ENCODE data around the gene STX7. TPM values are rescaled to one million over a fixed set of nuclear protein-coding genes. Genes with fewer than 3 reads are reported as not detected.

Gene STX7, protein sequence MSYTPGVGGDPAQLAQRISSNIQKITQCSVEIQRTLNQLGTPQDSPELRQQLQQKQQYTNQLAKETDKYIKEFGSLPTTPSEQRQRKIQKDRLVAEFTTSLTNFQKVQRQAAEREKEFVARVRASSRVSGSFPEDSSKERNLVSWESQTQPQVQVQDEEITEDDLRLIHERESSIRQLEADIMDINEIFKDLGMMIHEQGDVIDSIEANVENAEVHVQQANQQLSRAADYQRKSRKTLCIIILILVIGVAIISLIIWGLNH
- total RNA-seq, result 65.6 TPM

GRCh38 chr6:132512638-132513632 is at the start of gene STX7:
TSS of gene STX7 (minus strand) at chr6:132513116. CDS start at chr6:132503530, 9,586 bp downstream.

GRCh38 chr6:132552372-132552771 is 39.5 kb upstream of the STX7 start, which contains the start of gene TAAR8:
TSS of gene TAAR8 (plus strand) at chr6:132552672. CDS start at chr6:132552693, 21 bp downstream.

DNA sequence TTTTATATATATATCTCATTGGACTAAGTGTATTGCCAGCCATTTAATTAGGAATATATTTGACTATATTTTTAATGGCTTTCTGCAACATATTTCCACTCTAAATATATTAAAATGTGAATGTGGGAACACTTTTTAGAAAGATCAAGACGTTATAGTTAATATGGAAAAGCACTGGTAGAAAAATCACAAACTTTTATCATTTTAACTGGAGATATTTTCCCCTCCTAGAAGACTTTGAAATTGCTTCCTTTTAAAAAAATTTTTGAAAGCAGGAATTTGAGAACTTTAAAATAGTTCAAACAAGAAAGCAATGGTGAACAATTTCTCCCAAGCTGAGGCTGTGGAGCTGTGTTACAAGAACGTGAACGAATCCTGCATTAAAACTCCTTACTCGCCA is 25.1 kb upstream of the STX7 start, which contains the start of gene TAAR9:
Gene TAAR9 (plus strand): TSS at position 301 of the 400 bp plus-strand sequence. CDS start 13 bp downstream, at position 314.

GRCh38 chr6:132400883-132401617 is 111.9 kb downstream of the STX7 start, which contains the start of gene MOXD1:
TSS of gene MOXD1 (minus strand) at chr6:132401475. CDS start at chr6:132401426, 49 bp downstream.

Small RNA genes lying within 50 kb of the gene (small RNA-seq; reads per million reads assigned to genes)
- gene TAAR7P (ENCODE audit: low replicate concordance), result not detected

Other genes with a start within 250 kb of the STX7 start
- 209 TPM for gene MOXD1, start 111.6 kb downstream of the STX7 start, total RNA-seq
- gene TAAR9, start 25.2 kb upstream of the STX7 start, total RNA-seq, result not detected
- not detected for gene TAAR8, start 39.6 kb upstream of the STX7 start, total RNA-seq
- not detected for gene TAAR6, start 57.2 kb upstream of the STX7 start, total RNA-seq
- gene TAAR5, start 76.6 kb upstream of the STX7 start, total RNA-seq, result not detected
- gene TAAR2, start 111.2 kb upstream of the STX7 start, total RNA-seq, result not detected
- not detected for gene TAAR1, start 146.1 kb upstream of the STX7 start, total RNA-seq
- 0.35 TPM for gene VNN1, start 200.9 kb upstream of the STX7 start, total RNA-seq
- gene VNN2, start 244.8 kb upstream of the STX7 start, total RNA-seq, result 23.5 TPM

Measured in metanephros (tissue), 2 donors.